ENCODE data around the gene JMJD8.

- no peak for TF ChIP-seq SP1 (IDR thresholded peaks at IDR 0.05)
- no peak for TF ChIP-seq EGR1 (IDR thresholded peaks at IDR 0.05; ENCODE audit: low read depth in 2 of 2)
- TF ChIP-seq CTCF (IDR thresholded peaks at IDR 0.05; ENCODE audit: low read depth, low read length, missing input control): no peak
- TF ChIP-seq RAD21 (IDR thresholded peaks at IDR 0.05): no peak
- TF ChIP-seq REST (IDR thresholded peaks at IDR 0.05): no peak
- TF ChIP-seq TAF1 (conservative IDR thresholded peaks at IDR 0.05): no peak
Measured at GRCh38 chr16:718922-719321, 34.8 kb upstream of the JMJD8 start.
